HG02943 (cell line): Measurements from ENCODE around the gene C14orf180.

Experiments
- ATAC-seq: cut with Tn5 transposase; IDR thresholded peaks from one replicate; pipeline ENCODE4 v1.9.1; 2021; ENCODE audit warnings: mild to moderate bottlenecking, low read depth, moderate library complexity; ENCODE audit not compliant: unreplicated experiment

C14orf180 gene

GRCh38 chr14:104549536-104550339 lies 29.8 kb upstream of the C14orf180 start:
- no peak for ATAC-seq

- no peak for ATAC-seq
These were observed 29.2 kb upstream of the C14orf180 start for GRCh38 chr14:104550340-104550860.

- no peak for ATAC-seq
These were observed 28.5 kb upstream of the C14orf180 start for GRCh38 chr14:104550861-104551728.

- no peak for ATAC-seq
These were observed 27.5 kb upstream of the C14orf180 start for GRCh38 chr14:104551851-104552737.

- ATAC-seq, result no peak
These were observed 26.8 kb upstream of the C14orf180 start for GRCh38 chr14:104552738-104553125.

GRCh38 chr14:104553166-104554087 lies 26.1 kb upstream of the C14orf180 start:
- ATAC-seq, result no peak

GRCh38 chr14:104554088-104554607 lies 25.4 kb upstream of the C14orf180 start:
- no peak for ATAC-seq

GRCh38 chr14:104554608-104555429 lies 24.7 kb upstream of the C14orf180 start:
- ATAC-seq, result no peak

- no peak for ATAC-seq
These were observed 23.9 kb upstream of the C14orf180 start for GRCh38 chr14:104555430-104556255.

- no peak for ATAC-seq
These were observed 23.1 kb upstream of the C14orf180 start for GRCh38 chr14:104556256-104557021.

GRCh38 chr14:104557086-104557485 lies 22.5 kb upstream of the C14orf180 start:
- no peak for ATAC-seq

GRCh38 chr14:104557766-104558165 lies 21.8 kb upstream of the C14orf180 start:
- ATAC-seq, result no peak

- no peak for ATAC-seq
These were observed 21.1 kb upstream of the C14orf180 start for GRCh38 chr14:104558231-104559027.

GRCh38 chr14:104559028-104559803 lies 20.3 kb upstream of the C14orf180 start:
- no peak for ATAC-seq
